HK-2 (cell line): ENCODE data around the gene DUOX1.

Source experiments
- DNase-seq: peaks from one replicate; pipeline ENCODE4 v3.0.0-alpha.2; 2018; ENCODE audit not compliant: unreplicated experiment

Gene DUOX1

DNA sequence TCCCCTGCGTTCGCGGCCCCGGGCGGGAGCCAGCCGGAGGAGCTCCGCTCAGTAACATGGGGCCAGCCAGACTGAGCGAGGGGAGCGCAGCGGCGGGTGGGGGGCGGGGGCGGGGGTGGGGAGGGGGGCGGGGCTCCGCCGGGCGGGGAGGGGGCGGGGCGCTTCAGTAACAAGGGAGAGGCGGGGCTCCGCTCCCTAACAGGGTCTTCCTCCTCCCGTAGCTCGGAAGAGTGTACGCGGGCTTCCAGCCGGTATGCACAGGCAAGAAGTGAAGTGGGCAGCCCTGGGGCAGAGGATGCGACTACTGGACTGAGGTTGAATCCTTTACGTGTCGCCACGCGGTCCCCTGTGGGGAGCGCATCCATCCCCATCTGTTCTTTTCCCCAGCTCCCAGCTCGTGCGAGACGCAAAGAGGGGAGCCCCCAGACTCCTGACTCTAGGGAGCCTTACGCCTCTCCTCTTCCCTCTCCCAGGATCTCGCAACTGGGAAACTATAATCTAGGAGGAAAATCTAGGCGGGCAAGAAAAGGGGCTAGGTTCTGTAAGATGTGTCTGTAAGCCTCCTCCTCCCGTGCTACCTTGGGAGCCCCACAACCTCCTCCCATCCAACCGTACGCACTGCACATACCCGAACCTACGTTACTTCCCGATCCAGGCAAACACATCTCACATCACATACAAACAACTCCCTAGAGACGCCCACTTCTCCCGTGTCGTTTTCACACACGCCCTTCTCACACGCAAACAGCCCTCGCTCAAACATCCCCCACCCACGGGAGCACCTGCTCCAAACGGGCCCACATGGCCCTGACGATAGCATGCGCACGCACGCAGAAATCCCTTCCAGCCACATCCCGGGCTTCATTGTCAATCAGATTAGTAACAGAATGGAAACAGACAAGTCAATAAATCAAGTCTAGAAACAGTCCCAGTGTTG lies 58.4 kb downstream of the DUOX1 start, which contains the start of gene SHF:
Gene SHF (minus strand): TSS at position 73 of the 937 bp plus-strand sequence. CDS start 15 bp downstream, at position 58.
- no peak for DNase-seq

DNA sequence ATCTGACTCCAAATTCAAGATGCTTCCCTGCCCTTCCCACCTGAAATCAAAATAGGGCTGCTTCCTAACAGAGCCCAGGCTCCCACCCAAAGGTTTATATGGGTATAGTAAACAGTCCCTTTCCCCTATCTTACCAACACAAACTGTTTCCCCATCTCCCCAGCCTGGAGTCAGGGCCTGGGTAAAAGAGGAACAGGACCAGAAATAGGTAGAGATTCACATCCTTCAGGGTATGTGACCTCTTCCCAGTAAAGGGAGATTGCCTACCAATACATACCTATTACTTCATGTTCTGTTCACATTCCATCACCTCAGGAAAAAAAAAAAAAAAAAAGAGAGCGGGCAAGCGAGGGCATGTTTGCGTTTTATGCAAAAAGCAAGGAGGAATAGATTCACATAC lies 67.7 kb downstream of the DUOX1 start:
- no peak for DNase-seq

DNA sequence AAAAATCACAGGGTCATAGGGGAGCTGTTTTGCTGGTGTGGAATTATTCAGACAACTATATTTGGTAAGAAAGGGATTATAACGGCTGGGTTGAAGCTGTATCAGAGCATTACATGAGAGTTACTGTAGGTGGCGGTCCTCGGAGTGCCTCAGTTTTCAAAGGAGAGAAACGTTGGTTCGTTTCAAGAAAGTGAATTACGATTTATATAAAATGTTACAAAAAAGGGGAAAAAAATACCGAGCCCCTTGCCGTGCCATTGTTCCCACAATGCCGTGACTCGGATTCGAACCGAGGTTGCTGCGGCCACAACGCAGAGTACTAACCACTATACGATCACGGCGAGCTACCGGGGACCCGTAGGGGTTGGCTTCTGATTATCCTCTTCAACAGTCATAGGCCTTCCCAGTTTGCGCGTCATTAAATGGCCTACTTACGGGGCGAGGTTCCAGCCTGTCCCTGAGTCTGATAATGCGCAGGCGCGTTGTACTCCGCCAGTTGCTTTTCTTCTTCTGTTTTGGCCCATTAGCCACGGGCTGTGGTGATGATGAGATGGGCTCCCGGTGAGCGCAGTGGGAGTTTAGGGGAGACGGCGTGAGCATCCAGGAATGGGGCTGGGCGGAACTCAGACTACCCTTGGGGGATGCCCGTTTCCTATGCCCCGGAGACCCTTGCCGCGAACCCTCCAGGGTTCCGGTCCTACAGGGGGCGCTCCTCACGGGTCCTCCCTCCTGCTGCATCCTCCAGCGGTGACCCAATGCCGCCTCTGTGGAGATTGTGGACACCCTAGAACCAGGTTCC lies 68.7 kb downstream of the DUOX1 start:
- peak; percentile 93 for DNase-seq

DNA sequence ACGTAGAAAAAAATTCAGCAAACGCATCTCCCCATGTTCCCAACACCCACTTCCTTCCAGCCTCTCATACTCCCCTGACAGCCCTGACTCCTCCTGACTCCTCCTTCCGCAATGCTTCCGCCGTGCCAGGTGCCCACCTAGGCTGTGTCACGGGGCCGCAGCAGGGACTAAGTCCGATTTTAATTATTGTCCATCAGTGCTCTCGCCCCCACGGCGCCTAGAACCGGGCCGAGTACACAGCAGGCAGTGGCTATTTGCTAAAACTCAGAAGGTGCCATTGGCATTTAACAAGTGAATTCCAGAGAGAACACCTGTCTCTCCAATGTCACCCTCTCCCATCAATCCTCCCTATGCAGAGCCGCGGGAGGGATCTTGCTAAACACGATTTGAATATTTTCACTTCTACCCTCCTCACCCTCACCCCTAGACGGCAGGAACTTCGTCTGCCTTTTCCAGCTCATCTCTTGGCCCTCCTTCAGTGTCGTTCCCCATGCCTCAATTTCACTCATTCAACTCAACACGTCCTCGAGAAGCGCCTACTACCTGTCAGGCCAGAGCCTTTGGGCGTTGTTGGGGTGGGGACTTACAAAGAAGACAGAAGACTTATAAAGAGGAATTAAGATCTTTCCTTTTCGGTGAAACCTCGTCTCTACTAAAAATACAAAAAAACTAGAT lies 69.5 kb downstream of the DUOX1 start:
- DNase-seq = no peak

DNA sequence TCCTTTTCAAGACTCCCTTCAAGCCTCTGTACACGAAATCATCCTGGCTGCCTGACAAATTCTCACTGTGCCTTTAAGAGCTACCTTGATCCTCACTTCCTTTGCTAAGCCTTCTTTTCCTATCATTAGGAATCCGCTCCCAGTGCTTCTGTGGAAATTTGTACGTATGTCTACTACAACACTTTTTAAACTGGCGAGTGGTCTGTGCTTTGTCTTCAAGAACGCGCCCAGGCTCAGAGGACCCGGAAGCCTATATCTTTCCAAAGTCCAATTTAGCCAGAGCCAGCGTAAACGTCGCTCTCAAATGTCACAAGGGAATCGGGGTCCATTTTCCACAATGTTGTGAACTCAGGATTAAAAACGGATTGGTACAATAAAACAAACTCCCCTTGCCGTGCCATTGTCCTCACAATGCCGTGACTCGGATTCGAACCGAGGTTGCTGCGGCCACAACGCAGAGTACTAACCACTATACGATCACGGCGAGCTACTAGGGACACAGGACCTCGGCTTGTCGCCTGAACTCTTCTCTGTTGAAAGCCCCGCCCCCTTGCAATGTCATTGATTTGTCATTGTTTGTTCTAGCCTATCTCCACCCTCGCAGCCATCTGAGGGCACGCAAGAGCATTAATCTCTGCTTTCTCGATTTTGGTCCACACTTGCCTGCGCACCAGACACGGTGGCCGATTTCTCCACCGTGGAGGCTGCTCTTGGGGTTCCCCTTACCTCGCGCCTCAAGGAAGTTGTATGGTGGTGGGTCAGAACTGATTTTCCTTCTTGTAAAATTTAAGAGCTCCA lies 70.4 kb downstream of the DUOX1 start:
- DNase-seq = peak; percentile 93

DNA sequence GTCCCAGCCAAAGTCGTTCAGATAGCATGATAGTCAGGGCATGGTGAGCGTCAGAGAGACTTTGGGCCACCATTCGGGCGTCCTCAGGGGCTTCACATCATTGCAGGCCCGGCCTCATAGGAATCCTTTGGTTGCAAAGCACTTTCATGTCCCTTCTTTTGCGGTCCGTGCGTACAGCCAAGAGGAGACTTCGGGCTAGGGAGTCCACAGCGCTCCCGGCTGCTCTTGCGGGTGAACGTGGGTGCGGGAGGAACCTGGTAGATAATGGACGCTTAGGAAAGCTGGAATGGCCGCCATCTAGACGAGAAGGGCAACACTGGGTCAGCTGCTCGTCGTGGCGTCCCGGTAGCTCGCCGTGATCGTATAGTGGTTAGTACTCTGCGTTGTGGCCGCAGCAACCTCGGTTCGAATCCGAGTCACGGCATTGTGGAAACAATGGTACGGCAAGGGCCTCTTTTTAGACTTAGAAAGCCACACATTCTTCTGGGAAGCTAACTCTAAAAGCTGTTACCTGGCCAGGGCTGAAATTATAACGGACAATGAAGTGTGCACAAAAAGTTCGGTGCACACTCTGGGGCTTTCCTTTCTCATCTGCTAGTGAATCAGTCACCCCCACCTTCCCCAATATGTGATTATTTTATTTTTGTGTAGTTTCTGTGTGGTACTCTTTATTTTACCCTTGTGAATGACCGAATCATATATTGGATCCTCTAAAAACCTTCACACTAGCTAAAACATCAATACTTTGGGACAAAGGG lies 71.2 kb downstream of the DUOX1 start:
- peak; percentile 89 for DNase-seq

DNA sequence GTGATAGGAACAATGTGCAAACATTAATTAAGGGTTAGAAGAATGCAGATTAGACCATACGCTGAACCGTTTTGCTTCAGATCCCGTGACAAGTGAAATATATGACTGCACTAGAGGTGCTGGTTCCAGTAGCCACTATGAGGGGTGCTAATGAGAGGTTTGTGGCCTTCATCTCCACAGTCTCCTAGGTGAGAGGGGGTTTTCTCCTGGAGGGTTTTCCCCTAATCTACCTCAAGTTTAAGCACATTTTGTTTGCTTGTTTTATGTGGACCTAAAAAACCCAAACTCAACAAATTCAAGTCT lies 71.7 kb downstream of the DUOX1 start:
- no peak for DNase-seq

DNA sequence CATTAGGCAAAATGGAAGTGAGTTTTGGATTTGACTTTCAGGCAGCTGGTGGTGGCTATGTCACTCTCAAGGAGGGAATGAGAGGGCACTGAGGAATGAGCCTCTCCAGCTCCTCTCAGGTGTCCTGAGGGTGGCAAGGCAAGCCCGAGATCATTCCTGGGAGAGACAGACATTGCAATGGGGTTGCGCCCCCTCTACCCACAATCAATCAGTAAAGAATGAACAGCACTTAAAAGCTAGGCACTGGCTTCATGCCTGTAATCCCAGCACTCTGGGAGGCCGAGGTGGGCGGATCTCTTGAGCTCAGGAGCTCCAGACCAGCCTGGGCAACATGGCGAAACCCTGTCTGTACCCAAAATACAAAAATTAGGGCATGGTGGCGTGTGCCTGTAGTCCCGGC lies 72.1 kb downstream of the DUOX1 start:
- no peak for DNase-seq

DNA sequence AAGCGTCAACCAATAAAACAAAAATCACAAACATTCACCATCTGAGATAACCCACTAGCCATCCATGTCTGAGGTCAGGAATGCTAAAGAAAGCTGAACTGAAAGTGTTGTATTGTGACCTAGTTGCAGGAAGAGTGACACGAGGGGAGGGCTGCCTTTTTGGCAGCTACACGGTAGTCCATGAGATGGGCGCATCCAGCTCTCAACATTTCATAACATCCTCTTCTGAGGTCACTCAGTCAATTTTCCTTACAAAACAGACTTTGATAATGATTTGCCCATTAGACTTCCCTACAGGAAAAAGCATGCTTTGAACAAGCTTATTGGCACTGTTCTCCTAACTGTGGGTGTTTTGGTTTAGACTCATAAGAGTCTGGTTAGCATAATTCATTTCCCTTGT lies 73.4 kb downstream of the DUOX1 start:
- no peak for DNase-seq

DNA sequence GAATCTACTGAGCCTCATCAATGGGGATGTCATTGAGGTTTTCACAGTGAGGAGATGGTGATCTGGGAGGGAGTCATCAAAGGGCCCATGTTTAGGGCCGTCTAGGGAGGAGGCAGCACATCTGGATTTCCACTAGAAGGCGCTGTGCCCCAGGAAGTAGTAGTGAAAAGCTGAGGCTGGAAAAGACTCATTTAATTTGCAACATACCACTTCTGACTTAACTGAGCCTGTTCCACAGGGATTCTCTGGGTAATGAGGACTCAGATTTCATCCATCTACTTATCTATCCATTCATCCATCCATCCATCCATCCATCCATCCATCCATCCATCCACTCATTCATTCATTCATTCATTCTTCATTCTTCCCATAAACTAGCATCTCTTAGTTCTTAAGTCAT lies 75.4 kb downstream of the DUOX1 start:
- DNase-seq = peak; percentile 41

DNA sequence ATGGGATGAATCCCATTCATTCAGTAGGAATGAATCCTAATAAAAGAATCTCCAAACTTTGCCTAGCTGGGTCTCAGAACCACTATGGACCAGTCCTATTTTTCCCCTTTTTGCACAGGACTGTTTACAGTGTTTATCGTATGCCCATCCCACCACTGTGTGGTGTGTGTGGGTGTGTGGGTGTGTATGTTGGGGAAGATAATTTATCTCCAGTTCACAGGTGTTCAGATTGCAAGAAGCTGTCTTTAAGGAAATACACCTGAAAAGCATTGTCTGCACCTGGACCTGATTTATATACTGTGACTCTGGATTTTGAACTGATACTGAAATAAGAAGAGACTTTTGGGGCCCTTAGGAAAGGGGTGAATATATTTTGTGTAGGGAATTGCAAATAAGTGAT lies 82.7 kb downstream of the DUOX1 start:
- DNase-seq = no peak
